GM18511 (cell line): Measurements from ENCODE around the gene GRIK3.

ENCODE experiments used
- ATAC-seq: cut with Tn5 transposase; IDR thresholded peaks from one replicate; pipeline ENCODE4 v1.9.1; 2021; ENCODE audit warnings: mild to moderate bottlenecking, moderate library complexity; ENCODE audit not compliant: unreplicated experiment

Gene GRIK3

GRCh38 chr1:36836196-36836883 lies 198.0 kb downstream of the GRIK3 start:
- ATAC-seq, result no peak

GRCh38 chr1:36835696-36836095 lies 198.6 kb downstream of the GRIK3 start:
- ATAC-seq, result no peak

- ATAC-seq, result no peak
These were observed 199.2 kb downstream of the GRIK3 start for GRCh38 chr1:36835017-36835695.

- ATAC-seq, result no peak
These were observed 199.7 kb downstream of the GRIK3 start for GRCh38 chr1:36834586-36834985.

- no peak for ATAC-seq
These were observed 203.0 kb downstream of the GRIK3 start for GRCh38 chr1:36831186-36831810.

- no peak for ATAC-seq
These were observed 204.4 kb downstream of the GRIK3 start for GRCh38 chr1:36829961-36830360.

- ATAC-seq, result no peak
These were observed 205.2 kb downstream of the GRIK3 start for GRCh38 chr1:36829066-36829465.

- ATAC-seq, result no peak
These were observed 209.1 kb downstream of the GRIK3 start for GRCh38 chr1:36825226-36825625.

- no peak for ATAC-seq
These were observed 209.9 kb downstream of the GRIK3 start for GRCh38 chr1:36824390-36824861.

- no peak for ATAC-seq
These were observed 211.7 kb downstream of the GRIK3 start for GRCh38 chr1:36822648-36823047.

- no peak for ATAC-seq
These were observed 212.9 kb downstream of the GRIK3 start for GRCh38 chr1:36821386-36821785.

- no peak for ATAC-seq
These were observed 215.5 kb downstream of the GRIK3 start for GRCh38 chr1:36818771-36819170.

- no peak for ATAC-seq
These were observed 218.0 kb downstream of the GRIK3 start for GRCh38 chr1:36816348-36816747.

GRCh38 chr1:36814774-36815173 lies 219.5 kb downstream of the GRIK3 start:
- no peak for ATAC-seq

GRCh38 chr1:36814083-36814482 lies 220.2 kb downstream of the GRIK3 start:
- no peak for ATAC-seq

GRCh38 chr1:36807262-36807661 lies 227.1 kb downstream of the GRIK3 start:
- no peak for ATAC-seq

- no peak for ATAC-seq
These were observed 228.2 kb downstream of the GRIK3 start for GRCh38 chr1:36805979-36806640.

GRCh38 chr1:36804669-36805314 lies 229.5 kb downstream of the GRIK3 start:
- ATAC-seq, result no peak

GRCh38 chr1:36803868-36804570 lies 230.3 kb downstream of the GRIK3 start:
- ATAC-seq, result no peak

- no peak for ATAC-seq
These were observed 232.3 kb downstream of the GRIK3 start for GRCh38 chr1:36802018-36802417.
